Measurements from ENCODE around the gene CRYBG3. TPM values are rescaled to one million over a fixed set of nuclear protein-coding genes. Genes with fewer than 3 reads are reported as not detected.

Gene CRYBG3
- 10 to 100 TPM; 19.1 to 24.3 (median 21.7) TPM for polyA plus RNA-seq (ENCODE audit: insufficient read length in 4 of 4)

DNA sequence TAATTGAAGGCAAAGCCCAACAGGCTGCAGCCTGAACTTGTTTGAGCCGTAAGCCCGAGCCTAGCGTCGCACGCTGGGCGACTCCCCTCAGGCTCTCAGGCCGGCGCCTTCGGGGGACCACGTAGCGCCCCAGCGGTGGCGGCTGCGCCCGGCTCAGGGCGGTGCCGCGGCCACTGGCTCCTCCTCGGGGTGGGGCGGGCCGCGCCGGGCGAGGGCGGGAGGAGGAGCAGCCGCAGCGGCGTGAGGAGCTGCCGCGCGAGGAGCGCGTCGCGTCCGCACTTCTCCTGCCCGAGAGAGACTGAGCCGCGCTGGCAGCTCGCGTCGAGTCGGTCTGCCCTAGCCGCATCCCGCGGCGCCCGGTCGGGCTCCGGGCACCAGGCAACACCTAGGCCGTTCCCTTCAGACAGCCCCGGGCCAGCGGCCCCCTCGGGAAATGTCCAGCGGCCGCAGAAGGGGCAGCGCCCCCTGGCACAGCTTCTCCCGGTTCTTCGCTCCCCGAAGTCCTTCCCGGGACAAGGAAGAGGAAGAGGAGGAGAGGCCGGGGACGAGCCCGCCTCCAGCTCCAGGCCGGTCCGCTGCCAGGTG, at the start of gene CRYBG3:
Gene CRYBG3, plus strand, starts transcription at position 238 of the 585 bp plus-strand sequence. Its CDS starts 196 bp downstream, at position 434.
- DNase-seq (ENCODE audit: low read depth in 4 of 4, low spot score in 3 of 4): peak; percentile 54 to 70 (median 68)

GRCh38 chr3:97772926-97773325, 48.9 kb upstream of the CRYBG3 start:
- no peak for DNase-seq (ENCODE audit: low read depth in 4 of 4, low spot score in 3 of 4)

- DNase-seq (ENCODE audit: low read depth in 4 of 4, low spot score in 3 of 4): no peak
Observed at GRCh38 chr3:97778152-97778551, 43.7 kb upstream of the CRYBG3 start.

DNA sequence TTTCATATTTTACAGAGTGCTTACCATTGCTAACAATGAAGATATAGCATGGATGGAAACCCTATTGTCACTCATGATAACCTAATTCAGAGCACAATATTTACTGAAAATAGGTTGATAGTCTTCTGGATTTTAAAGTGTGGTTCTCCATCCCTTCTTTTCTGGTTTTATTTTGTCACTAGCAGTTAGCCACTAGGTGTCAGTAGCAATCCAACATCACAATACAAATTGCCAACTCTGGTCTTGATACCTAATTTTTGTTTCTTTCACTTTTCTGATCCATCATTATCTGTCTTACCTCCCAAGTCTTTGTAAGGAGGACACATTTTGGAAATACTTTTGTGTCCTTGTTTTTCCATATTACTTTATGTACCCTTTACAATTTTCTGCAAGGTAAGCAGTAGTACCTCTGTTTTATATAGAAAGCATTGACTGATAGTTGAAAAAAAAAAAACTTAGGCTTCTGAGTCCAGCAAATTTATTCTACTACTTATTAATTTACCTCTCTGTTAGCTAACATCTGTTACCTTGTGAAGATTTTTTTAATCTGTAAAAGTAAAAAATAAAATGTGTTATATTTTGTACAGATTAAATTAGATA, 28.3 kb upstream of the CRYBG3 start:
- DNase-seq (ENCODE audit: low read depth in 4 of 4, low spot score in 3 of 4): peak; percentile 27 to 52 (median 42)

GRCh38 chr3:97795951-97796350, 25.9 kb upstream of the CRYBG3 start:
- no peak for DNase-seq (ENCODE audit: low read depth in 4 of 4, low spot score in 3 of 4)

GRCh38 chr3:97804471-97804870, 17.3 kb upstream of the CRYBG3 start:
- no peak for DNase-seq (ENCODE audit: low read depth in 4 of 4, low spot score in 3 of 4)

DNA sequence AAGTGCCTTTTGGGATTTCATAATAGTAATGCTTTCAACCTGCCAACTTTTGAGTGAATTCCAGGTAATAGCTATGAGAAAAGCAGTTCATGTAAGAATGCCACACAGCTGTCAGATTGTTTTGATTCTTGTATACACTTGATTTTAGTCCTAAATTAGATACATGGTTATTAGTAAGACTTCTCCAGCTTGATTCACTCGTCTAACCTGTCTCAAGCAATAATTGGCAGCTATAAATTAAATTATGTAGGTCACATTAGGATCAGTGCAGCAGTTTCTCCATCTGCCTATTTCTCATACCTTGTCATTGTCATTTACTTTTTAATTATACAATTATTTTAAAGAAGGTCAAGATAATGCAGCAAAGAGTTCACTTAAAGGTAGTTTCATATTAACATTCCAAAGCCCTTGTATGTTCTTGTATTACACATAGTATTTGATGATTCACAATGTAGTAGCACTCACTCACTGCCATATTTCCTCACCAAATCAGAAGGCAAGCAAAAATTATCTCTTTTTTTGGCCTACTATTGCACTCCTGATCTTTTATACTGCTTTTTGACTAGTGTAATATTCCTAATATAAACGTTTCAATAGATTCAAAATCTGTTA, 10.9 kb upstream of the CRYBG3 start:
- no peak for DNase-seq (ENCODE audit: low read depth in 4 of 4, low spot score in 3 of 4)

GRCh38 chr3:97815149-97815917, 6.5 kb upstream of the CRYBG3 start:
- no peak for DNase-seq (ENCODE audit: low read depth in 4 of 4, low spot score in 3 of 4)

DNA sequence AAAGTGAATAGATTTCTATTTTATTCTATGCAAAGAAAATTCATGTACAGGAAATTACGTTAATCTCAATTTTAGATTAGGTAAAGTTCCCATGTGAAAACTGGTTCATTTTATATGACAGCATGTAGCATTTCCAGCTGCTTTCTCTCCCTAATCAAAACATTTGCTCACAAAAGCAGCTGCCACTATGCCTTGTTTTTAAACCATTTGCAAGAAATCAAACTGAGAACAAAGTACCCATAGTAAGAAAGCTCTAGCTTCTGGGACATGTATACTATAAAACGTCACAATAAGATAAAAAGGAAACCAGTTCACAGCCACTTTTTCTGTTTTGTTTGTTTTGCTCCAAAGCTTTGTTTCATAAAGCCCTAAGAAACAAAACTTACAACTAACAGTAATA, 5.0 kb upstream of the CRYBG3 start:
- no peak for DNase-seq (ENCODE audit: low read depth in 4 of 4, low spot score in 3 of 4)

- no peak for DNase-seq (ENCODE audit: low read depth in 4 of 4, low spot score in 3 of 4)
Observed at GRCh38 chr3:97817965-97818364, 3.8 kb upstream of the CRYBG3 start.

- no peak for DNase-seq (ENCODE audit: low read depth in 4 of 4, low spot score in 3 of 4)
Observed at GRCh38 chr3:97820780-97821179, 1.0 kb upstream of the CRYBG3 start.

GRCh38 chr3:97821287-97821773, 481 bp upstream of the CRYBG3 start:
- DNase-seq (ENCODE audit: low read depth in 4 of 4, low spot score in 3 of 4): peak in 2 of 4 donors; percentile 23 to 41

- peak in 3 of 4 donors; percentile 25 to 50 (median 38) for DNase-seq (ENCODE audit: low read depth in 4 of 4, low spot score in 3 of 4)
Observed at GRCh38 chr3:97822359-97822775, 556 bp downstream of the CRYBG3 start.

GRCh38 chr3:97823046-97824004, 1.5 kb downstream of the CRYBG3 start:
- no peak for DNase-seq (ENCODE audit: low read depth in 4 of 4, low spot score in 3 of 4)

DNA sequence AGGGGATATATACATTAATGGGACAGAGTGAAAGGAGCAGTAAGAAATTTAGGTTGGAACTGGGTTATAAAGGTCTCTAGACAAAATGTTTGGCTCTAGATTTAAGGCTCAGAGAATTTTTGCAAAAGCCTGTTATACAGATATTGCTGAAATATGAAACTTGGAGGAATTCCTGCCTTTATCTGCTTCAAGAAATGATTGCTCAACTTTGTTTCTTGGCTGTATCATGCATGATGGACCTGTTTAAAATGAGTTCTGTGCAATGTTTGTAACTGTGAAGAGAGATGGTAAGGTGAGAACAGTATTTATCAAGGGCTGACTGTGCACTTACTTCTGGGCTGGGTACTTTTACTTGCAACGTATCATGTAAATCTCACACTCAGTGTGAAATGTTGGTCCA, 3.3 kb downstream of the CRYBG3 start:
- no peak for DNase-seq (ENCODE audit: low read depth in 4 of 4, low spot score in 3 of 4)

DNA sequence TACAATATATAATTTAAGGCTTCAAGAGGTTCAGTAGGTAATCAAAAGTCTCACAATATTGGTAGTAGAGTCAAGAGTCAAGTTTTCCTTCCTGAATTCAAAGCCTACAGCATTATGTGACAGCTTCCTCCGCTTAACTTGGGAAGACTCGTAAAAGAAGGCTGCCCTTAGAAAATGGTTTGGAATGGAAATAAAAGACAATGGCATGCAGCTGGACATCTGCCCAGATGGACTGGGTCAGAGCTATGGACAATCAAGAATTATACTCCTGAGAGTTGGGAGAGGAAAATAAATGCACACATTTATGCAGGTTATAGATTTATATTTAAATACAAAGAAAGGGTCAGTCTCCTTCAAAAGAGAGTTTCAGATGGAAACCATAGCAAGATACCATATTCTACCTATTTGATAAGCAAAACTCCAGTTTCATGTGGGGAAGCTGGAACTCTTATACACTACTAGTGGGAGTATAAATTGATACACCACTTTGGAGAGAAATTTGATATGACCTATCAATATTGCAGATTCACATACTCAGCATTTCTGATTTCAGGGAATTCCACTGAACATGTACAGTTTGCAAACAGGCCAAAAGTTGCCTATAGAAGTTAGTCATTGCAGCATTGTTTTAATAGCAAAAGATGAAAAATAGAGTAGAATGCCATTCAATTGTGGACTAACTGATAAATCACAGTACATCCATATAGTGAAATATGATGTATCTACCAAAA, 6.1 kb downstream of the CRYBG3 start:
- no peak for DNase-seq (ENCODE audit: low read depth in 4 of 4, low spot score in 3 of 4)

GRCh38 chr3:97829198-97829597, 7.4 kb downstream of the CRYBG3 start:
- no peak for DNase-seq (ENCODE audit: low read depth in 4 of 4, low spot score in 3 of 4)

GRCh38 chr3:97830638-97831037, 8.8 kb downstream of the CRYBG3 start:
- DNase-seq (ENCODE audit: low read depth in 4 of 4, low spot score in 3 of 4): no peak

GRCh38 chr3:97831140-97831539, 9.3 kb downstream of the CRYBG3 start:
- no peak for DNase-seq (ENCODE audit: low read depth in 4 of 4, low spot score in 3 of 4)
